ENCODE data around the gene SESN1. TPM values are rescaled to one million over a fixed set of nuclear protein-coding genes. Genes with fewer than 3 reads are reported as not detected.

The SESN1 gene
- total and polyA plus RNA-seq, 9 of the 15 experiments (the other 6 are each of a cell fraction or from before 2014, with no cell fraction given) = 3.1 to 13.0 (median 7.4) TPM

DNA sequence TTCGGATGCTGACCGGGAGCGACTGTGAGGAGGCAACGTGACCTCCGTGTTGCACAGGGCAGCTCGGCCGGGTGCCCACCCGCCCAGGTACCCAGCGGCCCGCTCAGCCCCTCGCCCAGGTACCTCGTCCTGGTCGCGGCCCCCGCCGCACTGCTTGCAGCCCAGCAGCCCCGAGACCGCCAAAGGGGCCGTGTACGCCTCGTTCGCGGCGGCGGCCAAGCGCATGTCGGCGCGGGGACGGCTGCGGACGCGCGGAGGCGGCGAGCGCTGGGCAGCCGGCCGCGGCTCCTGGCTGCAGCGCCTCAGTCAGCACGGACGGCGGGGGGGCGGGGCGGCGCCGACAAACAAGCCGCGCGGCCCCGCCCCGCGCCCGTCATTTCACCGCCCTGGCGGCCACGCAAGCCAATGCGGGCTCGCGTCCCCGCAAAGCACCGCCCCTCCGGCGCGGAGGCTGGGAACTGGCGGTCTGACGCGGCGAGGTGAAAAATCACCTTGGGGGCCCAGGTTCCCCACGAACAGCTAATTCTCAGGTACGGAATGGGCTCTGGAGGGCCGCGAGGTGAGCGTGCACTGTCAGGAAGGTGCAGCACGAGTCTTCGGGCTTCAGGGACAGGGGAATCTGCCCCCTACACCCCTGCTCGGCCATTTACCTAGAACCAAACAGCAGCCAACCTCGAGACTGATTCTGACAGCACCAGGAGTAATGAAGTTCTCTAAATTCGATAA, 85.2 kb downstream of the SESN1 start (continued):
- TF ChIP-seq FOSL1 (tag; conservative IDR thresholded peaks at IDR 0.05) (no peak), NFYB (IDR thresholded peaks at IDR 0.05; ENCODE audit: extremely low read depth, insufficient read length) (peak; percentile 32), RAD21 (CRISPR knock-in tag; conservative IDR thresholded peaks at IDR 0.05 in 1 of 2, IDR thresholded peaks at IDR 0.05 in 1 of 2) (no peak; a peak in 1 of 4 replicates), ELF4 (CRISPR knock-in tag; IDR thresholded peaks at IDR 0.05) (no peak), SP1 (CRISPR knock-in tag; IDR thresholded peaks at IDR 0.05) (peak; percentile 84), OTX1 (CRISPR knock-in tag; IDR thresholded peaks at IDR 0.05) (no peak), ARHGAP35 (IDR thresholded peaks at IDR 0.05; ENCODE audit: partially characterized antibody) (no peak), CHD1 (IDR thresholded peaks at IDR 0.05; ENCODE audit: low read length) (no peak), ZNF436 (CRISPR knock-in tag; IDR thresholded peaks at IDR 0.05) (no peak), POLR2G (IDR thresholded peaks at IDR 0.05; ENCODE audit: low read depth, low read length) (peak; percentile 78), GTF2E2 (tag; IDR thresholded peaks at IDR 0.05) (peak; percentile 33; the same call in 1 of the 2 replicates), HNRNPL (IDR thresholded peaks at IDR 0.05; ENCODE audit: low read depth, low read length) (no peak), XRCC5 (IDR thresholded peaks at IDR 0.05; ENCODE audit: low read depth, low read length) (no peak), ZC3H8 (IDR thresholded peaks at IDR 0.05) (no peak), FOS (IDR thresholded peaks at IDR 0.05; ENCODE audit: extremely low read depth, insufficient read length) (peak; percentile 54), ZNF586 (CRISPR knock-in tag; conservative IDR thresholded peaks at IDR 0.05) (no peak), ELF1 (tag; IDR thresholded peaks at IDR 0.05) (no peak), RB1 (IDR thresholded peaks at IDR 0.05; ENCODE audit: low read depth) (peak; percentile 78), MEIS2 (IDR thresholded peaks at IDR 0.05; ENCODE audit: partially characterized antibody) (peak; percentile 68)
- TF ChIP-seq, protein P1, sequence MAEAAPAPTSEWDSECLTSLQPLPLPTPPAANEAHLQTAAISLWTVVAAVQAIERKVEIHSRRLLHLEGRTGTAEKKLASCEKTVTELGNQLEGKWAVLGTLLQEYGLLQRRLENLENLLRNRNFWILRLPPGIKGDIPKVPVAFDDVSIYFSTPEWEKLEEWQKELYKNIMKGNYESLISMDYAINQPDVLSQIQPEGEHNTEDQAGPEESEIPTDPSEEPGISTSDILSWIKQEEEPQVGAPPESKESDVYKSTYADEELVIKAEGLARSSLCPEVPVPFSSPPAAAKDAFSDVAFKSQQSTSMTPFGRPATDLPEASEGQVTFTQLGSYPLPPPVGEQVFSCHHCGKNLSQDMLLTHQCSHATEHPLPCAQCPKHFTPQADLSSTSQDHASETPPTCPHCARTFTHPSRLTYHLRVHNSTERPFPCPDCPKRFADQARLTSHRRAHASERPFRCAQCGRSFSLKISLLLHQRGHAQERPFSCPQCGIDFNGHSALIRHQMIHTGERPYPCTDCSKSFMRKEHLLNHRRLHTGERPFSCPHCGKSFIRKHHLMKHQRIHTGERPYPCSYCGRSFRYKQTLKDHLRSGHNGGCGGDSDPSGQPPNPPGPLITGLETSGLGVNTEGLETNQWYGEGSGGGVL (CRISPR knock-in tag; IDR thresholded peaks at IDR 0.05) = no peak
- TF ChIP-seq, protein P2, sequence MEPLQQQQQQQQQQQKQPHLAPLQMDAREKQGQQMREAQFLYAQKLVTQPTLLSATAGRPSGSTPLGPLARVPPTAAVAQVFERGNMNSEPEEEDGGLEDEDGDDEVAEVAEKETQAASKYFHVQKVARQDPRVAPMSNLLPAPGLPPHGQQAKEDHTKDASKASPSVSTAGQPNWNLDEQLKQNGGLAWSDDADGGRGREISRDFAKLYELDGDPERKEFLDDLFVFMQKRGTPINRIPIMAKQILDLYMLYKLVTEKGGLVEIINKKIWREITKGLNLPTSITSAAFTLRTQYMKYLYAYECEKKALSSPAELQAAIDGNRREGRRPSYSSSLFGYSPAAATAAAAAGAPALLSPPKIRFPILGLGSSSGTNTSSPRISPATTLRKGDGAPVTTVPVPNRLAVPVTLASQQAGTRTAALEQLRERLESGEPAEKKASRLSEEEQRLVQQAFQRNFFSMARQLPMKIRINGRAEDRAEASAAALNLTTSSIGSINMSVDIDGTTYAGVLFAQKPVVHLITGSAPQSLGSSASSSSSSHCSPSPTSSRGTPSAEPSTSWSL (CRISPR knock-in tag; IDR thresholded peaks at IDR 0.05; ENCODE audit: borderline replicate concordance) = 0 out of 2 replicates have a peak, but pooled peaks have one; percentile 8
- TF ChIP-seq, protein P3, sequence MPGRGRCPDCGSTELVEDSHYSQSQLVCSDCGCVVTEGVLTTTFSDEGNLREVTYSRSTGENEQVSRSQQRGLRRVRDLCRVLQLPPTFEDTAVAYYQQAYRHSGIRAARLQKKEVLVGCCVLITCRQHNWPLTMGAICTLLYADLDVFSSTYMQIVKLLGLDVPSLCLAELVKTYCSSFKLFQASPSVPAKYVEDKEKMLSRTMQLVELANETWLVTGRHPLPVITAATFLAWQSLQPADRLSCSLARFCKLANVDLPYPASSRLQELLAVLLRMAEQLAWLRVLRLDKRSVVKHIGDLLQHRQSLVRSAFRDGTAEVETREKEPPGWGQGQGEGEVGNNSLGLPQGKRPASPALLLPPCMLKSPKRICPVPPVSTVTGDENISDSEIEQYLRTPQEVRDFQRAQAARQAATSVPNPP (IDR thresholded peaks at IDR 0.05; ENCODE audit: borderline replicate concordance, insufficient read depth, insufficient read length) = no peak
